A549 (cell line): ENCODE results near the gene ATP1B4. TPM values are rescaled to one million over a fixed set of nuclear protein-coding genes. Genes with fewer than 3 reads are reported as not detected.

Experiments
- ATAC-seq, 2 experiments: fragments of 200-7000 bp in 1 of 2; fragments of >200 bp in 1 of 2; cut with Nextera tagmentation in 1 of 2; cut with Tn5 transposase in 1 of 2; 3 replicates each; pipeline versions ENCODE4 v1.8.0 to v1.9.1; 2018 to 2020; ENCODE audit warnings: mild to moderate bottlenecking in 1 of 2, moderate library complexity in 1 of 2
- CTCF ChIA-PET: fragments of 300-600 bp; sonication (Branson Sonifier 250); formaldehyde crosslinking; extraction: SDS; loops from one replicate; lab custom pipeline; 2021; ENCODE audit warnings: antibody characterized with exemption, inconsistent platforms; lab: Yijun Ruan, JAX
- POLR2A ChIA-PET: fragments of 350-600 bp; formaldehyde crosslinking; extraction: SDS; loops from one replicate; lab custom pipeline; 2021; ENCODE audit warnings: antibody characterized with exemption, inconsistent platforms; lab: Yijun Ruan, JAX
- DNase-seq, 2 experiments: peaks; one replicate each; pipeline versions ENCODE4 v3.0.0 to v3.0.0-alpha.2; 2011 to 2016; ENCODE audit warnings: low read depth in 1 of 2, low spot score in 1 of 2
- FAIRE-seq: peaks from 2 replicates; lab custom pipeline; 2011; peaks lifted over from hg19 to GRCh38; lab: Jason Lieb, UNC
- H3K27ac ChIP-seq, 2 experiments: fragments of >200 bp; sonication (Bioruptor Twin); formaldehyde crosslinking; 3 replicates each; pipeline ENCODE4 v1.5.1; 2016 to 2017
- H3K4me1 ChIP-seq: fragments of >200 bp; sonication (Bioruptor Twin); formaldehyde crosslinking; 3 replicates; pipeline ENCODE4 v1.6.1; 2016
- H3K4me2 ChIP-seq: fragments of >200 bp; sonication (Bioruptor Twin); formaldehyde crosslinking; 3 replicates; pipeline ENCODE4 v1.6.1; 2016
- H3K4me3 ChIP-seq: fragments of >200 bp; sonication (Bioruptor Twin); formaldehyde crosslinking; 3 replicates; pipeline ENCODE4 v1.5.1; 2016
- H3K9me3 ChIP-seq: fragments of >200 bp; sonication (Bioruptor Twin); formaldehyde crosslinking; 3 replicates; pipeline ENCODE4 v1.6.1; 2016
- GATA3 ChIP-seq: IDR thresholded peaks from 2 replicates; pipeline ENCODE4 v1.6.1; 2012; ENCODE audit warnings: borderline replicate concordance
- HDAC2 ChIP-seq: fragments of 200-600 bp; sonication (generic); IDR thresholded peaks from 2 replicates; pipeline ENCODE4 v1.6.1; 2016
- MYC ChIP-seq: IDR thresholded peaks from 2 replicates; pipeline ENCODE4 v1.6.1; 2012; ENCODE audit warnings: mild to moderate bottlenecking, inconsistent platforms, low read length, improper control_type of control experiment, borderline replicate concordance
- NPAS2 ChIP-seq: fragments of 250-450 bp; sonication (Bioruptor Pico); IDR thresholded peaks from 2 replicates; pipeline ENCODE4 v1.8.0; 2022; ENCODE audit warnings: mild to moderate bottlenecking, moderate library complexity, borderline replicate concordance
- PHF8 ChIP-seq: fragments of 200-600 bp; sonication (generic); IDR thresholded peaks from 2 replicates; pipeline ENCODE4 v1.6.1; 2016; ENCODE audit warnings: low read depth, mild to moderate bottlenecking, antibody characterized with exemption, moderate library complexity, borderline replicate concordance
- POLR2AphosphoS2 ChIP-seq: conservative IDR thresholded peaks from 2 replicates; pipeline ENCODE4 v1.6.1; 2012; ENCODE audit warnings: low read length, improper control_type of control experiment, inconsistent platforms
- RAD21 ChIP-seq, 2 experiments: fragments of >200 bp in 1 of 2; sonication (Bioruptor Twin) in 1 of 2; formaldehyde crosslinking in 1 of 2; IDR thresholded peaks in 1 of 2; conservative IDR thresholded peaks in 1 of 2; 2 replicates in 1 of 2; 3 replicates in 1 of 2; pipeline ENCODE4 v1.6.1; 2012 to 2018; ENCODE audit warnings: inconsistent platforms in 1 of 2
- RARB ChIP-seq: fragments of 250-450 bp; sonication (Bioruptor Pico); IDR thresholded peaks from 2 replicates; pipeline ENCODE4 v1.8.0; 2021; ENCODE audit warnings: mild to moderate bottlenecking, moderate library complexity
- WGBS: methylation state at CpG from one replicate; pipeline ENCODE4 v1.1.6; 2017; ENCODE audit errors: missing lambda C conversion rate; 5-methylcytosine and 5-hydroxymethylcytosine counted together
- polyA plus RNA-seq, 4 experiments: library from polyadenylated mRNA; depleted of rRNA in 3 of 4; stranded (reverse); fragments of >200 nt; fragmentation: RNase III in 1 of 4; extraction: RNeasy Plus Mini Kit Qiagen cat#74134 plus additional on column Dnase treatment in 1 of 4; gene quantifications; 2 replicates in 3 of 4; 3 replicates in 1 of 4; pipeline ENCODE4 v1.2.3, GENCODE V29; 2011 to 2017
- TF ChIP-seq, protein P1 (sequence below): fragments of 150-350 bp; IDR thresholded peaks from 2 replicates; pipeline ENCODE4 v1.6.1; 2014; ENCODE audit warnings: low read depth, mild to moderate bottlenecking, low read length

Gene ATP1B4
- polyA plus RNA-seq, 2 of the 4 experiments (the other 2 are of a cell fraction) = not detected

DNA sequence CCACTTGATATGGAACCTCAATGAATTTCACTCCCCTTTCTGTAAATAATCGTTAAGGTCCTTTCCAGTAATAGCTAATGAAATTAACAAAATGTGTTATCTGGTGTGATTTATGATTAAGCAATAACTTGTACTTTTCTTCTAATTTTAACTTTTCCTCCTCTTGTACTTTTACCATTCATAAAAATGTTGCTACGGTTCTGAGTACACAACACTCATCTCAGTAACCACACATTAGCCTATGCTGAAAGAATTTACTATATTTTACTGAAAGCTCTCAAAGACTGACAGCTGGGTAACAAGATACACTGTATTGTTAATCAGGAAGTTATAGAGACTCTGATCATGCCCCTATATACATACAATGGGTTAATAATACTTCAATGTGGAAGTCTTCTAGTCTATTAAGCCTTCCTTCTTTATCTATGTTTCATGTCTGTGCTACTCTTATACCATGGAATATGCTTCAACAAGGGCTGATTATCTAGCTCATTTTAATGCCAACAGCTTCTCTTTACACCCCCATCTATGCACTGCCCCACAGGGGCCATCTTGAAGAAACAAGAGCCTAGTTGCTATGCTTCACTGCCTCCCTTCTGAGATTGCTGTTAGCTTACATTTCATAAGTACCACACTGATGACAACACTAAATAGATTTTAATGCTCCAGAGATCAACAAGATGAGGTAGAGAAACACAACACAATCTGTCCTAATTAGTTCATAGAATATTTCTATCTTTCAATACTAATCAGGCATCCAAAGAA, 68.1 kb downstream of the ATP1B4 start:
- 68% methylated on average over 2 of the region's 2 CpGs for WGBS
- DNase-seq (no peak), FAIRE-seq (no peak), ATAC-seq (no peak)
- ChIA-PET CTCF (interaction anchor here (0.6 kb wide), 1 partner anchor 66 kb away, joined by 3 read pairs; no protein-coding TSS in a partner anchor), POLR2A (no interaction called here)
- no peak for TF ChIP-seq RARB (CRISPR knock-in tag)
- no peak for TF ChIP-seq MYC
- no peak for TF ChIP-seq GATA3
- TF ChIP-seq RAD21 (conservative IDR thresholded peaks at IDR 0.05 in 1 of 2, IDR thresholded peaks at IDR 0.05 in 1 of 2) = no peak
- TF ChIP-seq, protein P1, sequence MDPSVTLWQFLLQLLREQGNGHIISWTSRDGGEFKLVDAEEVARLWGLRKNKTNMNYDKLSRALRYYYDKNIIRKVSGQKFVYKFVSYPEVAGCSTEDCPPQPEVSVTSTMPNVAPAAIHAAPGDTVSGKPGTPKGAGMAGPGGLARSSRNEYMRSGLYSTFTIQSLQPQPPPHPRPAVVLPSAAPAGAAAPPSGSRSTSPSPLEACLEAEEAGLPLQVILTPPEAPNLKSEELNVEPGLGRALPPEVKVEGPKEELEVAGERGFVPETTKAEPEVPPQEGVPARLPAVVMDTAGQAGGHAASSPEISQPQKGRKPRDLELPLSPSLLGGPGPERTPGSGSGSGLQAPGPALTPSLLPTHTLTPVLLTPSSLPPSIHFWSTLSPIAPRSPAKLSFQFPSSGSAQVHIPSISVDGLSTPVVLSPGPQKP = no peak
- no peak for TF ChIP-seq PHF8
- no peak for TF ChIP-seq POLR2AphosphoS2
- no peak for TF ChIP-seq HDAC2
- no peak for TF ChIP-seq NPAS2 (CRISPR knock-in tag)
- no peaks in the 10 kb centered on the region for H3K9me3 ChIP-seq
- no peak overlapping the region for H3K4me3 ChIP-seq
- H3K4me1 ChIP-seq = no peaks in the 10 kb centered on the region
- no peak overlapping the region for H3K4me2 ChIP-seq
- H3K27ac ChIP-seq = no peak overlapping the region

Other genes starting within 250 kb of the ATP1B4 start
- gene RHOXF1, start 246.2 kb upstream of the ATP1B4 start, polyA plus RNA-seq (2011; rRNA removed) = 0.10 and 0.30 TPM in 2 replicates
- gene RHOXF1, start 246.2 kb upstream of the ATP1B4 start, polyA plus RNA-seq (2017; fragmentation: RNase III; extraction: RNeasy Plus Mini Kit Qiagen cat#74134 plus additional on column Dnase treatment) = not detected in 3 replicates
- not detected in 2 replicates for gene RHOXF2, start 203.5 kb upstream of the ATP1B4 start, polyA plus RNA-seq (2011; rRNA removed)
- gene RHOXF2, start 203.5 kb upstream of the ATP1B4 start, polyA plus RNA-seq (2017; fragmentation: RNase III; extraction: RNeasy Plus Mini Kit Qiagen cat#74134 plus additional on column Dnase treatment) = not detected in 3 replicates
- 12.3 and 15.6 TPM in 2 replicates for gene ZBTB33, start 111.3 kb upstream of the ATP1B4 start, polyA plus RNA-seq (2011; rRNA removed)
- gene ZBTB33, start 111.3 kb upstream of the ATP1B4 start, polyA plus RNA-seq (2017; fragmentation: RNase III; extraction: RNeasy Plus Mini Kit Qiagen cat#74134 plus additional on column Dnase treatment) = 12.8 to 14.6 TPM (median 14.3 TPM) in 3 replicates
- gene TMEM255A, start 50.6 kb upstream of the ATP1B4 start, polyA plus RNA-seq (2011; rRNA removed) = 0.03 and 0.16 TPM in 2 replicates
- 0.03 TPM in 1 of 3 replicates, not detected in the others for gene TMEM255A, start 50.6 kb upstream of the ATP1B4 start, polyA plus RNA-seq (2017; fragmentation: RNase III; extraction: RNeasy Plus Mini Kit Qiagen cat#74134 plus additional on column Dnase treatment)
- gene LAMP2, start 107.2 kb downstream of the ATP1B4 start, polyA plus RNA-seq (2011; rRNA removed) = 76.9 and 95.1 TPM in 2 replicates
- 68.8 to 79.5 TPM (median 78.2 TPM) in 3 replicates for gene LAMP2, start 107.2 kb downstream of the ATP1B4 start, polyA plus RNA-seq (2017; fragmentation: RNase III; extraction: RNeasy Plus Mini Kit Qiagen cat#74134 plus additional on column Dnase treatment)
- 47.5 and 55.0 TPM in 2 replicates for gene CUL4B, start 198.9 kb downstream of the ATP1B4 start, polyA plus RNA-seq (2011; rRNA removed)
- gene CUL4B, start 198.9 kb downstream of the ATP1B4 start, polyA plus RNA-seq (2017; fragmentation: RNase III; extraction: RNeasy Plus Mini Kit Qiagen cat#74134 plus additional on column Dnase treatment) = 34.5 to 40.3 TPM (median 36.7 TPM) in 3 replicates
- gene MCTS1, start 242.0 kb downstream of the ATP1B4 start, polyA plus RNA-seq (2011; rRNA removed) = 133 and 163 TPM in 2 replicates
- 92.5 to 103 TPM (median 94.5 TPM) in 3 replicates for gene MCTS1, start 242.0 kb downstream of the ATP1B4 start, polyA plus RNA-seq (2017; fragmentation: RNase III; extraction: RNeasy Plus Mini Kit Qiagen cat#74134 plus additional on column Dnase treatment)